ENCODE data around the gene CDC5L. TPM values are rescaled to one million over a fixed set of nuclear protein-coding genes. Genes with fewer than 3 reads are reported as not detected.

Gene CDC5L
- total RNA-seq, 2 experiments from 2014 or later = 20.9 to 22.8 TPM

GRCh38 chr6:44388135-44388487, 605 bp downstream of the CDC5L start:
- ATAC-seq (ENCODE audit: low read depth) (no peak), DNase-seq (no peak)
- Mint-ChIP-seq H3K36me3 (peaks cover 15% of the 10 kb centered on the region), H3K4me1 (peaks cover 28% of the 10 kb centered on the region), H3K27ac (peak overlapping the region; percentile 93), H3K4me3 (peak overlapping the region; percentile 92), H3K27me3 (peaks cover 2% of the 10 kb centered on the region), H3K9me3 (no peaks in the 10 kb centered on the region)
- POLR2A ChIA-PET = interaction anchor here (1.2 to 1.8 kb wide), 3 partner anchors 10 to 141 kb away, joined by 4 to 7 read pairs (median 6); partner anchors contain the start of gene HSP90AB1

DNA sequence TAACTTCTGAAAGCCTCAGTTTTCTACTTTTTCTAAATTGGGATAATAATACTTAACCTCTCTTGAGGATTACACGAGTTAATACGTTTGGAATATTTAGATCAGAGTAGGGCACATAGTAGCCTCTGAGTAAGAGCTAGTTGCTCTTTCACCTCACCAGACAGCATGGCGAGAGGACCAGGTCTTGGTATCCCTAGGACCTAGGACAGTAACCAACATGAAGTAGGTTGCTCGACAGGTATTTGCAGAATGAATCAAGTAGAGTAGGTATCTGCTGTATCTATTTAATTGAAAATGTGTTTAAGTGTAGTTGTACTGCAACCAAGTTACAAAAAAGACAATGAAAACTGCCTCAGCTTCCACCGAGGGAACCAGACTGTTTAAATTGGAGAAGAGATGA, 1.4 kb downstream of the CDC5L start:
- ATAC-seq (ENCODE audit: low read depth) (no peak), DNase-seq (no peak)
- POLR2A ChIA-PET = no interaction called here
- Mint-ChIP-seq H3K4me3 (peak overlapping the region; percentile 92), H3K27ac (peak overlapping the region; percentile 93), H3K27me3 (peaks cover 2% of the 10 kb centered on the region), H3K4me1 (peaks cover 29% of the 10 kb centered on the region), H3K36me3 (peaks cover 19% of the 10 kb centered on the region), H3K9me3 (no peaks in the 10 kb centered on the region)

DNA sequence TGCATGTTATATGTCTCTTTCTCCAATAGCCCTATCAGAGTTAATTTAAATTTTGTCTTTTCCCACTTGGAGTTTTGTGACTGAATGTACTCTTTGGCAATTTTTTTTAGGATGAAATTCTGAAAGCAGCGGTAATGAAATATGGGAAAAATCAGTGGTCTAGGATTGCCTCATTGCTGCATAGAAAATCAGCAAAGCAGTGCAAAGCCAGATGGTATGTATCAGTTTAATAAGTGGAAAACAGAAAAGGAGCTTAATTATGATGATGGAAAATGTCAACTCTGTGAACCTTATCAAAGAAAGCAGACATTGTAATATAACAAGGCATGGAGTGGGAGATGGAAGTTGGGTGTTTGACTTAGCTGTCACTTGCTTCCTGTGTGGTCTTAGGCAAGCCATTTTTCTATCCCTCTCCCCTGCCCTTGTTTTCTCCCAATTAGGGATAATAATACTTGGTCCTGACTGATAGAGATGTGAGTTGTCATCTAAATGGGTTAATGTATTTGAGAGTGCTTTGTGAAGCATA, 2.7 kb downstream of the CDC5L start:
- ATAC-seq (ENCODE audit: low read depth) (no peak), DNase-seq (no peak)
- Mint-ChIP-seq H3K27ac (no peak overlapping the region), H3K36me3 (peaks cover 26% of the 10 kb centered on the region), H3K4me1 (peaks cover 30% of the 10 kb centered on the region), H3K9me3 (no peaks in the 10 kb centered on the region), H3K4me3 (peak overlapping the region; percentile 92), H3K27me3 (no peaks in the 10 kb centered on the region)
- POLR2A ChIA-PET = no interaction called here

DNA sequence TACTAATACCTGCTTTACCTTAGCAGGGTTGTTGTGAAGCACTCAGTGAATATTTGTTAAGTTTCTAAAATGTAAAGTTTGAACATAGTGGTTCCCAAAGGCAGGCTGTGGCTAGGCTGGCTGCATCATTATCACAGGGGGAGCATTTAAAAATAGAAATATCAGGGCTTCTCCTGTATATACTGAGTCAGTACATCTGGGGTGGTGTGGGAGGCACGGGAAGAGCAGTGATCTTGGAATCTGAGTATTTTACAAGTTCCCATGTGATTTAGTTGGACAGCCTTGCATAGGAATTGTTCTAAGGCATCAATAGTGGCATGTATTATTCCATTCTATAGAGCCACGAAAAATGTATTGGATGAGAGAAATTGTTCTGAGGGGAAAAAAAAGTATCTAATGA, 8.0 kb downstream of the CDC5L start:
- Mint-ChIP-seq H3K4me3 (no peak overlapping the region), H3K27ac (no peak overlapping the region), H3K4me1 (peaks cover 10% of the 10 kb centered on the region), H3K36me3 (peaks cover 50% of the 10 kb centered on the region), H3K27me3 (no peaks in the 10 kb centered on the region), H3K9me3 (no peaks in the 10 kb centered on the region)
- DNase-seq = no peak
- POLR2A ChIA-PET = no interaction called here
- no peak for ATAC-seq (ENCODE audit: low read depth)

DNA sequence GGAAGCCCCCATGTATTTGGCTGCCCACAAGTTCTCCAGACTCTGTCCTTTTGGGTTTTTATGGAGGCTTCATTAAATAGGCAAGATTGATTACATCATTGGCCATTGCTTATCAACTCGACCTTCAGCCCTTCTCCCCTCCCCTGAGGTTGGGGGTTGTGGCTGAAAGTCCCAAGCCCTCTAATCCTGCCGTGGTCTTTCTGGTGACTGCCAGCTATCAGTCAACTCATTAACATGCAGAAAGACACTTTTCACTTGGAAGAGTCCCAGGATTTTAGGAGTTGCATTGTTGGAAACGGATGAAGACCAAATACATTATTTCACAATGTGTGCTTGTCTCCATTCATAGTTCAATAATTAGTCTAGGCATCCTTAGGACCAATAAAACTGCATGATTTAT, 9.5 kb downstream of the CDC5L start:
- H3K4me1 Mint-ChIP-seq = peaks cover 9% of the 10 kb centered on the region
- H3K36me3 Mint-ChIP-seq = peaks cover 52% of the 10 kb centered on the region
- no peak for ATAC-seq (ENCODE audit: low read depth)
- H3K27ac Mint-ChIP-seq = no peak overlapping the region
- H3K27me3 Mint-ChIP-seq = no peaks in the 10 kb centered on the region
- no peak for DNase-seq
- POLR2A ChIA-PET = interaction anchor here (1.6 kb wide), 1 partner anchor 9 kb away, joined by 6 read pairs; the partner anchor contains the start of gene CDC5L
- no peak overlapping the region for H3K4me3 Mint-ChIP-seq
- H3K9me3 Mint-ChIP-seq = no peaks in the 10 kb centered on the region

DNA sequence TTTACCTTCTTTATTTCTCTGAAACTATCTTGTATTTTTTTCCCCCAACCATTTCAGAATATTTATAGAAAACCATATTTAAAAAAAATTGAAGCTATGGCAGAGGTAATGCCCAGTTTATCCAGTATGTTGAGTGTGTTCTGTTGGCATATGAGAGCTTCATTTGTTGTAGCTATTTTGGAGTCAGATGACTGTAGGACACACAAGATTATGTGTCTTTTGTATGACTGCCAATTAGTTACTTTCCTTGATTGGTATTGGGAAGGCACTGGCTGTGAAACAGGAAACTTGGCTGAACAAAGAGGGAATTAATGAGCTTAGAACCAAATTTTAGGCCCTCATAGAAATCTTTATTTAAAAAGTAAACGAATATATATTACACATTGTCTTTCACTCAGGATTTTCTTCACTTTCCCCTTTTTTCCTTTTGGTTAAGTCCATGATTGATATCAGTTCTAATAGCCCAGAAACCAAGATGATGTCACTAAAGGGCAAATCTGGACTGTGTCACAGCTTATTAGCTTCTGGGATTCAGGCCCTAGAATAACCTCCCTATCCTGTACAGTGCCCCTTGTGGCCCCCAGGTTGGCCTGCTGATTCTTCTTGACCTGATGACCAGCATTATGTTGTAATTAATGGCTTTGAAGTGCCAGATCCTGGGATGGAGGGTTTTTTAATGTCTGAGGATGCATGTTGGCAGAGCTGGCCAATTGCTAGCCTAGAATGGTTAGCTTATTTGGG, 10.1 kb downstream of the CDC5L start:
- DNase-seq (no peak), ATAC-seq (ENCODE audit: low read depth) (no peak)
- Mint-ChIP-seq H3K27me3 (no peaks in the 10 kb centered on the region), H3K36me3 (peaks cover 53% of the 10 kb centered on the region), H3K4me3 (no peak overlapping the region), H3K9me3 (no peaks in the 10 kb centered on the region), H3K4me1 (peaks cover 8% of the 10 kb centered on the region), H3K27ac (no peak overlapping the region)
- POLR2A ChIA-PET = interaction anchor here (1.6 kb wide), 1 partner anchor 10 kb away, joined by 6 read pairs; the partner anchor contains the start of gene CDC5L

DNA sequence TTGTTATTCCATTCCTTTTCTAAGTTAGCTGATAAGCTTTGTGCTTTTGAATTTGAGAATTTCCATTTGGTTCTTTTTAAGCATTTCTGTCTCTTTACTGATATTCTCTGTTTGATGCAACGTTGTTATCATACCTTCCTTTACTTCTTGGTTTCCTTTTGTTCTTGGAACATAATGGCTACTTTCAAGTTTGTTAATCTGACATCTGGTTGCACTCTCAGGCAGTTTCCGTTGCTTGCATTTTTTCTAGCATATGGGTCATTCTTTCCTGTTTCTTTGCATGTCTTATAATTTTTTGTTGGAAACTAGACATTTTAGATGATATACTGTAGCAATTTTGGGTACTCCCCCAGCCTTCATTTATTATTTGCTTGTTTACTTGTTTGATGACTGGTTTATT, 12.5 kb downstream of the CDC5L start:
- Mint-ChIP-seq H3K4me3 (peak overlapping the region; percentile 7), H3K27me3 (no peaks in the 10 kb centered on the region), H3K4me1 (peaks cover 6% of the 10 kb centered on the region), H3K36me3 (peaks cover 53% of the 10 kb centered on the region), H3K9me3 (no peaks in the 10 kb centered on the region), H3K27ac (no peak overlapping the region)
- ATAC-seq (ENCODE audit: low read depth) (no peak), DNase-seq (no peak)
- POLR2A ChIA-PET = no interaction called here

- H3K4me1 Mint-ChIP-seq = peaks cover 7% of the 10 kb centered on the region
- no peak overlapping the region for H3K4me3 Mint-ChIP-seq
Observed at GRCh38 chr6:44400572-44400971, 13.1 kb downstream of the CDC5L start.

DNA sequence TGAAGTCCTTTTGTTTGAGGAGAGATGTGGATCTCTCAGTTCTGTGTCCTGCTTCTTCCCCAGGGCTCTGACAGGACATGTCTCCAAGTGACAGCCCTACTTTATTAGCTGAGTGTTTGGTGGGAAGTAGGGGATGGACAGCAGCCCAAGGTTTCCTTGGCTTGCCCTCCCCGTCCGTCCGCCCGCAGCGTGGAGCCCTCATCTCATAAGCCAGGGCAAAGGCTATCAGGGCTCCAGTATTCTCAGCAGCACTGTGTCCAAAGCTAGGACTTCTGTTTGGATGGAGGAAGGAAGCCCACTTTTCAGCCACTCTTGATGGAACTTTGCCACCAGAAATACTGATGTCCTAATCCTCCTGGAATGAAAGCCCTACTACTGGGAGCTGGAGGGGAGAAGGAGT, 13.6 kb downstream of the CDC5L start:
- POLR2A ChIA-PET = no interaction called here
- peaks cover 6% of the 10 kb centered on the region for H3K4me1 Mint-ChIP-seq
- no peak overlapping the region for H3K4me3 Mint-ChIP-seq
- ATAC-seq (ENCODE audit: low read depth) (no peak), DNase-seq (no peak)
- H3K36me3 Mint-ChIP-seq = peaks cover 56% of the 10 kb centered on the region
- no peak overlapping the region for H3K27ac Mint-ChIP-seq
- H3K9me3 Mint-ChIP-seq = no peaks in the 10 kb centered on the region
- no peaks in the 10 kb centered on the region for H3K27me3 Mint-ChIP-seq

More at GRCh38 chr6:44400572-44400971, 13.1 kb downstream of the CDC5L start:
- H3K27me3 Mint-ChIP-seq = no peaks in the 10 kb centered on the region
- peaks cover 53% of the 10 kb centered on the region for H3K36me3 Mint-ChIP-seq
- POLR2A ChIA-PET = no interaction called here
- no peak overlapping the region for H3K27ac Mint-ChIP-seq
- DNase-seq (no peak), ATAC-seq (ENCODE audit: low read depth) (no peak)
- H3K9me3 Mint-ChIP-seq = no peaks in the 10 kb centered on the region

GRCh38 chr6:44404022-44404714, 16.7 kb downstream of the CDC5L start:
- H3K27ac Mint-ChIP-seq = no peak overlapping the region
- no peak overlapping the region for H3K4me3 Mint-ChIP-seq
- DNase-seq (no peak), ATAC-seq (ENCODE audit: low read depth) (no peak)
- POLR2A ChIA-PET = no interaction called here
- H3K27me3 Mint-ChIP-seq = no peaks in the 10 kb centered on the region
- H3K4me1 Mint-ChIP-seq = peaks cover 6% of the 10 kb centered on the region
- peaks cover 67% of the 10 kb centered on the region for H3K36me3 Mint-ChIP-seq
- H3K9me3 Mint-ChIP-seq = no peaks in the 10 kb centered on the region

DNA sequence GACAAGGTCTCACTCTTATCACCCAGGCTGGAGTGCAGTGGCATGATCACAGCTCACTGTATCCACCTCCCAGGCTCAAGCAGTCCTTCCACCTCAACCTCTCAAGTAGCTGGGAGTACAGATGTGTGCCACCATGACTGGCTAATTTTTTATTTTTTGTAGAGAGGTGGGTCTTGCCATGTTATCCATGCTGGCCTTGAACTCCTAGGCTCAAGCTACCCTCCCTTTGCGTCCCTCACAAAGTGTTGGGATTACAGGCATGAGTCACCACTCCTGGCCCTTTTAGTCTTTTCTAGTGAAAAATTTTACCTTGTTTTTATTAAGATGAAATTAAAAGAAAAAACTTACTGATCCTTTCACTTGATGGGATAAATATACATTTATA, 17.2 kb downstream of the CDC5L start:
- Mint-ChIP-seq H3K27me3 (no peaks in the 10 kb centered on the region), H3K27ac (no peak overlapping the region), H3K36me3 (peaks cover 69% of the 10 kb centered on the region), H3K4me3 (no peak overlapping the region), H3K4me1 (peaks cover 6% of the 10 kb centered on the region), H3K9me3 (peaks cover 2% of the 10 kb centered on the region)
- no peak for ATAC-seq (ENCODE audit: low read depth)
- DNase-seq = no peak
- POLR2A ChIA-PET = no interaction called here

DNA sequence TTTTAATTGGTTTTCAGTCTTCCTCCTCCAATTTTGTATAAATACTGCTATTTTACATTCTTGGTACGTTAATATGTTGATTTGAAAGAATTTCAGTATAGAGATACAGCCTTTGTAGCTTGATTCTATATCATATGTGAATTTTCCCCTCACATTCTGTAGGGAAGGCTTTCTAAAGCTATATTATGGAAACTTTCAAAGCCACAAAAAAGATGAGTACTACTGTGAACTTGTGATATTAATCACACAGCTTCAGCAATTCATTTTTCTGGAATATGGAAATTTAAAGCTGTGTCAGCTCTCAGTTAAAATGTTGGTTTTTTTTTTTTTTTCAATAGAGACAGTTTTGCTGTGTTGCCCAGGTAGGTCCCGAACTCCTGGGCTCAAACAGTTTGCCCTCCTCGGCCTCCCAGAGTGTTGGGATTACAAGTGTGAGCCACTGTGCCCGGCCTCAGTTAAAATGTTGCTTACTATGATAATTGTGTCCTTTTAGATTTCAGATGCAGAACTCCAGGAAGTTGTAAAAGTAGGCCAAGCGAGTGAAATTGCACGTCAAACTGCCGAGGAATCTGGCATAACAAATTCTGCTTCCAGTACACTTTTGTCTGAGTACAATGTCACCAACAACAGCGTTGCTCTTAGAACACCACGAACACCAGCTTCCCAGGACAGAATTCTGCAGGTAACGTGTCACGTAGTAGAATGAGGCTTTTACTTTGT, 20.6 kb downstream of the CDC5L start:
- Mint-ChIP-seq H3K9me3 (peaks cover 6% of the 10 kb centered on the region), H3K36me3 (peaks cover 76% of the 10 kb centered on the region), H3K4me1 (peaks cover 5% of the 10 kb centered on the region), H3K27ac (no peak overlapping the region), H3K4me3 (no peak overlapping the region), H3K27me3 (no peaks in the 10 kb centered on the region)
- POLR2A ChIA-PET = interaction anchor here (0.6 kb wide), 1 partner anchor 720 kb away, joined by 4 read pairs; no protein-coding TSS in a partner anchor
- ATAC-seq (ENCODE audit: low read depth) (no peak), DNase-seq (no peak)

GRCh38 chr6:44409207-44409794, 21.8 kb downstream of the CDC5L start:
- peaks cover 6% of the 10 kb centered on the region for H3K9me3 Mint-ChIP-seq
- peaks cover 5% of the 10 kb centered on the region for H3K4me1 Mint-ChIP-seq
- peaks cover 78% of the 10 kb centered on the region for H3K36me3 Mint-ChIP-seq
- ATAC-seq (ENCODE audit: low read depth) (no peak), DNase-seq (no peak)
- POLR2A ChIA-PET = no interaction called here
- no peaks in the 10 kb centered on the region for H3K27me3 Mint-ChIP-seq
- no peak overlapping the region for H3K27ac Mint-ChIP-seq
- no peak overlapping the region for H3K4me3 Mint-ChIP-seq
